Neuronal stem cell (in vitro differentiated cells): ENCODE data around the gene EMID1.
A peak's percentile ranks its signal among the peaks of the same experiment; 100 is the strongest.

Experiments used
- DNase-seq: peaks from one replicate; pipeline ENCODE4 v3.0.0-alpha.2; 2013; ENCODE audit warnings: low spot score
- H2AFZ ChIP-seq: one replicate; pipeline ENCODE4 v1.6.1; 2013; ENCODE audit warnings: mild to moderate bottlenecking, low read length, inconsistent platforms
- H2AK5ac ChIP-seq: 2 replicates; pipeline ENCODE4 v1.6.1; 2013; ENCODE audit warnings: low read depth, mild to moderate bottlenecking, inconsistent platforms, low read length, moderate library complexity, mixed read lengths
- H2BK120ac ChIP-seq: 2 replicates; pipeline ENCODE4 v1.6.1; 2013; ENCODE audit warnings: low read depth, mild to moderate bottlenecking, inconsistent platforms, low read length, moderate library complexity, mixed read lengths
- H2BK12ac ChIP-seq: one replicate; pipeline ENCODE4 v1.6.1; 2013; ENCODE audit warnings: low read length, inconsistent platforms
- H2BK15ac ChIP-seq: 2 replicates; pipeline ENCODE4 v1.6.1; 2013; ENCODE audit warnings: mild to moderate bottlenecking, low read length, inconsistent platforms, mixed read lengths
- H2BK5ac ChIP-seq: one replicate; pipeline ENCODE4 v1.6.1; 2013; ENCODE audit warnings: inconsistent platforms, mild to moderate bottlenecking, low read length, moderate library complexity
- H3K14ac ChIP-seq: one replicate; pipeline ENCODE4 v1.6.1; 2013; ENCODE audit warnings: low read length, inconsistent platforms
- H3K18ac ChIP-seq: 2 replicates; pipeline ENCODE4 v1.6.1; 2013; ENCODE audit warnings: low read length, inconsistent platforms
- H3K23ac ChIP-seq: 2 replicates; pipeline ENCODE4 v1.6.1; 2013; ENCODE audit warnings: low read depth, mild to moderate bottlenecking, mixed read lengths, low read length, inconsistent platforms; ENCODE audit not compliant: poor library complexity
- H3K27ac ChIP-seq: replicated peaks from 3 replicates; pipeline ENCODE4 v1.5.1; 2013; ENCODE audit warnings: low read length, inconsistent platforms
- H3K27me3 ChIP-seq, 3 experiments: 2 replicates each; pipeline ENCODE4 v1.6.1; 2013; ENCODE audit warnings: low read length in 3 of 3, mild to moderate bottlenecking in 2 of 3, inconsistent platforms in 1 of 3, low read depth in 1 of 3, mixed read lengths in 1 of 3, moderate library complexity in 1 of 3; ENCODE audit not compliant: control insufficient read depth in 3 of 3, insufficient read depth in 3 of 3
- H3K36me3 ChIP-seq, 2 donors: replicated peaks in 1 of 2; 2 replicates each; pipeline ENCODE4 v1.6.1; 2013; ENCODE audit warnings: low read length in 2 of 2; ENCODE audit not compliant: control insufficient read depth in 2 of 2, insufficient read depth in 2 of 2
- H3K4ac ChIP-seq: 2 replicates; pipeline ENCODE4 v1.6.1; 2013; ENCODE audit warnings: inconsistent platforms, mild to moderate bottlenecking, low read length, moderate library complexity
- H3K4me1 ChIP-seq, 2 donors: 1 replicate in 1 of 2; 2 replicates in 1 of 2; pipeline ENCODE4 v1.6.1; 2013; ENCODE audit warnings: low read length in 2 of 2, low read depth in 1 of 2; ENCODE audit not compliant: control insufficient read depth in 2 of 2, insufficient read depth in 1 of 2
- H3K4me2 ChIP-seq: one replicate; pipeline ENCODE4 v1.6.1; 2013; ENCODE audit warnings: mild to moderate bottlenecking, low read length, inconsistent platforms; ENCODE audit not compliant: insufficient read depth, poor library complexity, severe bottlenecking
- H3K4me3 ChIP-seq, 2 donors: 2 replicates each; pipeline ENCODE4 v1.5.1; 2013; ENCODE audit warnings: low read length in 2 of 2, mild to moderate bottlenecking in 2 of 2, inconsistent platforms in 1 of 2, moderate library complexity in 1 of 2
- H3K79me1 ChIP-seq: one replicate; pipeline ENCODE4 v1.6.1; 2013; ENCODE audit warnings: low read depth, mild to moderate bottlenecking, inconsistent platforms, low read length, moderate library complexity
- H3K9ac ChIP-seq: one replicate; pipeline ENCODE4 v1.6.1; 2013; ENCODE audit warnings: mild to moderate bottlenecking, low read depth, low read length, inconsistent platforms; ENCODE audit not compliant: poor library complexity
- H3K9me3 ChIP-seq, 2 donors: replicated peaks in 1 of 2; 2 replicates each; pipeline versions ENCODE3 to v1.6.1; 2013; ENCODE audit warnings: low read length in 2 of 2, mild to moderate bottlenecking in 2 of 2, inconsistent platforms in 1 of 2, low read depth in 1 of 2, mixed read lengths in 1 of 2, moderate library complexity in 1 of 2; ENCODE audit not compliant: control insufficient read depth in 2 of 2, insufficient read depth in 1 of 2
- H4K8ac ChIP-seq: one replicate; pipeline ENCODE4 v1.6.1; 2013; ENCODE audit warnings: low read depth, mild to moderate bottlenecking, inconsistent platforms, low read length, moderate library complexity
- H4K91ac ChIP-seq: one replicate; pipeline ENCODE4 v1.6.1; 2013; ENCODE audit warnings: low read length, low read depth, mild to moderate bottlenecking, inconsistent platforms; ENCODE audit not compliant: poor library complexity
- WGBS, 2 donors: extraction: QIAGEN DNeasy Blood & Tissue Kit; methylation state at CpG; one replicate each; pipeline ENCODE4 v1.1.7; 2013; ENCODE audit warnings: missing lambda C conversion rate in 2 of 2, mixed read lengths in 1 of 2; ENCODE audit not compliant: insufficient read length in 2 of 2, insufficient replicate concordance in 1 of 2; ENCODE audit errors: extremely low coverage in 2 of 2; 5-methylcytosine and 5-hydroxymethylcytosine counted together

EMID1 gene

GRCh38 chr22:29291215-29291614 lies 85.5 kb downstream of the EMID1 start:
- Histone ChIP-seq H2AK5ac (no peak overlapping the region), H2AFZ (no peak overlapping the region), H4K8ac (no peak overlapping the region), H3K9ac (no peak overlapping the region), H2BK12ac (no peak overlapping the region), H3K27ac (no peak overlapping the region), H3K23ac (no peak overlapping the region), H3K4me1 (peaks cover 0 to 2% of the 10 kb centered on the region in 2 donors), H2BK120ac (no peak overlapping the region), H3K14ac (no peak overlapping the region), H3K9me3 (no peaks in the 10 kb centered on the region), H3K18ac (no peak overlapping the region), H4K91ac (no peak overlapping the region), H3K4me3 (no peak overlapping the region), H3K4ac (no peak overlapping the region), H3K27me3 (no peaks in the 10 kb centered on the region), H3K79me1 (no peaks in the 10 kb centered on the region), H2BK15ac (no peak overlapping the region), H2BK5ac (no peak overlapping the region), H3K4me2 (no peak overlapping the region), H3K36me3 (peaks cover 52 to 100% of the 10 kb centered on the region in 2 donors)
- no peak for DNase-seq
- WGBS, 2 donors: no CpG with 5 or more reads among the region's 7 CpGs

GRCh38 chr22:29292379-29292778 lies 86.7 kb downstream of the EMID1 start:
- H3K4me3 ChIP-seq: no peak overlapping the region
- no peak overlapping the region for H3K9ac ChIP-seq
- H3K9me3 ChIP-seq: no peaks in the 10 kb centered on the region
- H3K79me1 ChIP-seq: no peaks in the 10 kb centered on the region
- H4K91ac ChIP-seq: no peak overlapping the region
- H3K27me3 ChIP-seq: no peaks in the 10 kb centered on the region
- no peak overlapping the region for H3K14ac ChIP-seq
- H3K23ac ChIP-seq: no peak overlapping the region
- H2BK15ac ChIP-seq: no peak overlapping the region
- H3K4me1 ChIP-seq: peaks cover 0 to 2% of the 10 kb centered on the region in 2 donors
- H3K27ac ChIP-seq: no peak overlapping the region
- no peak overlapping the region for H2AFZ ChIP-seq
- H4K8ac ChIP-seq: no peak overlapping the region
- H3K4me2 ChIP-seq: no peak overlapping the region
- DNase-seq: no peak
- H2BK12ac ChIP-seq: no peak overlapping the region
- no peak overlapping the region for H3K18ac ChIP-seq
- no peak overlapping the region for H2AK5ac ChIP-seq
- peaks cover 56 to 100% of the 10 kb centered on the region in 2 donors for H3K36me3 ChIP-seq
- no peak overlapping the region for H3K4ac ChIP-seq
- no peak overlapping the region for H2BK5ac ChIP-seq
- no peak overlapping the region for H2BK120ac ChIP-seq

- no peaks in the 10 kb centered on the region for H3K9me3 ChIP-seq
- no peak overlapping the region for H4K91ac ChIP-seq
- H2BK120ac ChIP-seq: no peak overlapping the region
- WGBS, 2 donors: no CpG with 5 or more reads among the region's 8 CpGs
- no peak overlapping the region for H3K14ac ChIP-seq
- no peak overlapping the region for H2BK15ac ChIP-seq
- no peak overlapping the region for H2BK5ac ChIP-seq
- no peak for DNase-seq
- no peak overlapping the region for H2AK5ac ChIP-seq
- H2BK12ac ChIP-seq: no peak overlapping the region
- H2AFZ ChIP-seq: no peak overlapping the region
- no peak overlapping the region for H3K9ac ChIP-seq
- no peak overlapping the region for H3K27ac ChIP-seq
- no peaks in the 10 kb centered on the region for H3K4me1 ChIP-seq
- H3K79me1 ChIP-seq: no peaks in the 10 kb centered on the region
- H3K4me2 ChIP-seq: no peak overlapping the region
- H3K18ac ChIP-seq: no peak overlapping the region
- no peak overlapping the region for H3K4ac ChIP-seq
- H3K27me3 ChIP-seq: no peaks in the 10 kb centered on the region
- no peak overlapping the region for H4K8ac ChIP-seq
- no peak overlapping the region for H3K4me3 ChIP-seq
- no peak overlapping the region for H3K23ac ChIP-seq
- H3K36me3 ChIP-seq: peaks cover 53 to 82% of the 10 kb centered on the region in 2 donors
Observed at GRCh38 chr22:29298641-29299040, 92.9 kb downstream of the EMID1 start.

GRCh38 chr22:29299136-29299900 lies 93.6 kb downstream of the EMID1 start:
- Histone ChIP-seq H4K91ac (no peak overlapping the region), H2AK5ac (no peak overlapping the region), H3K36me3 (peaks cover 49 to 75% of the 10 kb centered on the region in 2 donors), H3K23ac (peak overlapping the region; percentile 47), H3K14ac (no peak overlapping the region), H2BK12ac (no peak overlapping the region), H4K8ac (no peak overlapping the region), H3K18ac (no peak overlapping the region), H3K27ac (no peak overlapping the region), H3K27me3 (no peaks in the 10 kb centered on the region), H2BK5ac (no peak overlapping the region), H3K4me1 (no peaks in the 10 kb centered on the region), H2AFZ (no peak overlapping the region), H3K4ac (no peak overlapping the region), H3K9me3 (no peaks in the 10 kb centered on the region), H3K9ac (no peak overlapping the region), H3K79me1 (no peaks in the 10 kb centered on the region), H2BK120ac (no peak overlapping the region), H2BK15ac (no peak overlapping the region), H3K4me3 (no peak overlapping the region), H3K4me2 (no peak overlapping the region)
- no CpG with 5 or more reads among the region's 19 CpGs for WGBS, 2 donors
- DNase-seq: no peak
